GM10248 (cell line): ENCODE measurements around the gene FXYD6.
"Not testable (repeated sequence)": the region's sequence is repeated elsewhere in the genome, so short reads cannot be mapped to it uniquely, and the experiment has no call there.

ENCODE experiments used
- CTCF ChIA-PET: fragments of 300-600 bp; sonication (Branson Sonifier 250); formaldehyde crosslinking; extraction: SDS; loops from one replicate; lab custom pipeline; 2021; ENCODE audit warnings: antibody characterized with exemption; lab: Yijun Ruan, JAX
- POLR2A ChIA-PET: fragments of 350-650 bp; sonication (Branson Sonifier 250); formaldehyde crosslinking; extraction: SDS; loops from one replicate; lab custom pipeline; 2020; ENCODE audit warnings: antibody characterized with exemption; lab: Yijun Ruan, JAX
- DNase-seq: peaks from one replicate; pipeline ENCODE4 v3.0.0; 2012; ENCODE audit errors: extremely low spot score
- CTCF ChIP-seq: IDR thresholded peaks from 2 replicates; pipeline ENCODE4 v1.5.1; 2012; ENCODE audit warnings: mild to moderate bottlenecking, low read depth; ENCODE audit errors: extremely low read depth, missing control alignments, control extremely low read depth

FXYD6 gene

GRCh38 chr11:117869604-117870003 lies 6.9 kb downstream of the FXYD6 start:
- ChIA-PET CTCF (no interaction called here), POLR2A (no interaction called here)
- no peak for TF ChIP-seq CTCF
- DNase-seq = no peak

GRCh38 chr11:117868815-117869561 lies 7.5 kb downstream of the FXYD6 start:
- POLR2A ChIA-PET = no interaction called here
- CTCF ChIA-PET = no interaction called here
- no peak for TF ChIP-seq CTCF
- no peak for DNase-seq

- ChIA-PET CTCF (no interaction called here), POLR2A (no interaction called here)
- no peak for DNase-seq
- TF ChIP-seq CTCF = no peak
Measured at GRCh38 chr11:117868088-117868487, 8.4 kb downstream of the FXYD6 start.

GRCh38 chr11:117866526-117866925 lies 9.9 kb downstream of the FXYD6 start:
- TF ChIP-seq CTCF = no peak
- CTCF ChIA-PET = interaction anchor here (0.7 kb wide), 1 partner anchor 22 kb away, joined by 3 read pairs; no protein-coding TSS in a partner anchor
- no peak for DNase-seq
- POLR2A ChIA-PET = no interaction called here

- DNase-seq, POLR2A ChIA-PET: not testable (repeated sequence)
- CTCF ChIA-PET = interaction anchor here (1.9 to 2.1 kb wide), 2 partner anchors 12 to 81 kb away, joined by 5 to 6 read pairs; no protein-coding TSS in a partner anchor
Measured at GRCh38 chr11:117865546-117865945, 10.9 kb downstream of the FXYD6 start.

- DNase-seq = no peak
- no peak for TF ChIP-seq CTCF
- ChIA-PET POLR2A (no interaction called here), CTCF (interaction anchor here (1.3 to 2.1 kb wide), 3 partner anchors 9 to 84 kb away, joined by 4 to 6 read pairs (median 5); no protein-coding TSS in a partner anchor)
Measured at GRCh38 chr11:117863383-117863782, 13.1 kb downstream of the FXYD6 start.

- POLR2A ChIA-PET = no interaction called here
- no peak for DNase-seq
- no peak for TF ChIP-seq CTCF
- CTCF ChIA-PET = interaction anchor here (0.8 to 0.9 kb wide), 2 partner anchors 19 to 84 kb away, joined by 3 to 4 read pairs; no protein-coding TSS in a partner anchor
Measured at GRCh38 chr11:117862753-117863152, 13.7 kb downstream of the FXYD6 start.
